H9 (cell line): ENCODE measurements around the gene CLVS2. TPM values are rescaled to one million over a fixed set of nuclear protein-coding genes. Genes with fewer than 3 reads are reported as not detected.

Experiments
- DNase-seq: peaks from one replicate; pipeline ENCODE4 v3.0.0-alpha.2; 2017
- H2AFZ ChIP-seq: one replicate; pipeline ENCODE4 v1.6.1; 2013; ENCODE audit warnings: mild to moderate bottlenecking, low read length, control low read depth, moderate library complexity
- H2AK5ac ChIP-seq: 2 replicates; pipeline ENCODE4 v1.6.1; 2013; ENCODE audit warnings: low read length, control low read depth, mixed read lengths; ENCODE audit not compliant: insufficient read length
- H2BK120ac ChIP-seq: one replicate; pipeline ENCODE4 v1.6.1; 2013; ENCODE audit warnings: low read depth, mild to moderate bottlenecking, low read length, control low read depth, inconsistent platforms; ENCODE audit not compliant: poor library complexity, severe bottlenecking
- H2BK12ac ChIP-seq: 2 replicates; pipeline ENCODE4 v1.6.1; 2013; ENCODE audit warnings: low read length, control low read depth, mixed read lengths, low read depth; ENCODE audit not compliant: insufficient read length
- H2BK15ac ChIP-seq: 2 replicates; pipeline ENCODE4 v1.6.1; 2013; ENCODE audit warnings: low read depth, low read length, control low read depth
- H2BK20ac ChIP-seq: one replicate; pipeline ENCODE4 v1.6.1; 2013; ENCODE audit warnings: low read depth, mild to moderate bottlenecking, low read length, control low read depth, inconsistent platforms; ENCODE audit not compliant: poor library complexity, severe bottlenecking
- H2BK5ac ChIP-seq: 2 replicates; pipeline ENCODE4 v1.6.1; 2013; ENCODE audit warnings: low read length, control low read depth, mixed read lengths; ENCODE audit not compliant: insufficient read length
- H3K14ac ChIP-seq: 2 replicates; pipeline ENCODE4 v1.6.1; 2013; ENCODE audit warnings: low read length, control low read depth; ENCODE audit not compliant: insufficient read depth
- H3K18ac ChIP-seq: 2 replicates; pipeline ENCODE4 v1.6.1; 2013; ENCODE audit warnings: low read depth, mild to moderate bottlenecking, mixed read lengths, low read length, control low read depth; ENCODE audit not compliant: insufficient read length
- H3K23ac ChIP-seq: 2 replicates; pipeline ENCODE4 v1.6.1; 2013; ENCODE audit warnings: low read length, control low read depth, mixed read lengths, low read depth; ENCODE audit not compliant: insufficient read length
- H3K23me2 ChIP-seq: 2 replicates; pipeline ENCODE4 v1.6.1; 2013; ENCODE audit warnings: low read depth, mild to moderate bottlenecking, mixed read lengths, low read length, control low read depth; ENCODE audit not compliant: insufficient read length, poor library complexity, severe bottlenecking
- H3K27ac ChIP-seq: 2 replicates; pipeline ENCODE4 v1.5.1; 2013; ENCODE audit warnings: low read length, control low read depth, mixed read lengths, low read depth; ENCODE audit not compliant: insufficient read length
- H3K27me3 ChIP-seq: 2 replicates; pipeline ENCODE4 v1.6.1; 2013; ENCODE audit warnings: low read length, control low read depth, inconsistent platforms; ENCODE audit not compliant: insufficient read depth
- H3K4ac ChIP-seq: 2 replicates; pipeline ENCODE4 v1.6.1; 2013; ENCODE audit warnings: low read depth, mild to moderate bottlenecking, control low read depth, inconsistent platforms, low read length, moderate library complexity
- H3K4me1 ChIP-seq: 2 replicates; pipeline ENCODE4 v1.6.1; 2013; ENCODE audit warnings: low read length, control low read depth, inconsistent platforms; ENCODE audit not compliant: insufficient read depth
- H3K4me2 ChIP-seq: 2 replicates; pipeline ENCODE4 v1.6.1; 2013; ENCODE audit warnings: low read length, control low read depth, mixed read lengths; ENCODE audit not compliant: insufficient read length, insufficient read depth
- H3K56ac ChIP-seq: 2 replicates; pipeline ENCODE4 v1.6.1; 2013; ENCODE audit warnings: low read depth, mild to moderate bottlenecking, mixed read lengths, low read length, control low read depth; ENCODE audit not compliant: insufficient read length
- H3K79me1 ChIP-seq: 2 replicates; pipeline ENCODE4 v1.6.1; 2013; ENCODE audit warnings: low read depth, mild to moderate bottlenecking, moderate library complexity, low read length, control low read depth, inconsistent platforms; ENCODE audit not compliant: insufficient read depth, poor library complexity, severe bottlenecking
- H3K79me2 ChIP-seq: 2 replicates; pipeline ENCODE4 v1.6.1; 2013; ENCODE audit warnings: low read length, control low read depth, inconsistent platforms; ENCODE audit not compliant: insufficient read depth
- H3K9ac ChIP-seq: 2 replicates; pipeline ENCODE4 v1.6.1; 2013; ENCODE audit warnings: low read length, control low read depth, mixed read lengths; ENCODE audit not compliant: insufficient read length; ENCODE audit errors: extremely low read depth
- H3K9me3 ChIP-seq: one replicate; pipeline ENCODE4 v1.6.1; 2013; ENCODE audit warnings: low read depth, low read length, inconsistent platforms; ENCODE audit not compliant: control insufficient read depth
- H3T11ph ChIP-seq: one replicate; pipeline ENCODE4 v1.6.1; 2013; ENCODE audit warnings: mild to moderate bottlenecking, low read length, control low read depth, inconsistent platforms
- H4K20me1 ChIP-seq: one replicate; pipeline ENCODE4 v1.6.1; 2013; ENCODE audit not compliant: control insufficient read depth, insufficient read length, insufficient read depth
- H4K5ac ChIP-seq: 2 replicates; pipeline ENCODE4 v1.6.1; 2013; ENCODE audit warnings: low read depth, mild to moderate bottlenecking, mixed read lengths, low read length, control low read depth; ENCODE audit not compliant: insufficient read length
- H4K8ac ChIP-seq: replicated peaks from 2 replicates; pipeline ENCODE4 v1.6.1; 2013; ENCODE audit warnings: low read length, control low read depth, mixed read lengths, low read depth; ENCODE audit not compliant: insufficient read length
- H4K91ac ChIP-seq: 2 replicates; pipeline ENCODE4 v1.6.1; 2013; ENCODE audit warnings: low read depth, mild to moderate bottlenecking, moderate library complexity, mixed read lengths, low read length, control low read depth; ENCODE audit not compliant: insufficient read length
- H3K27ac Mint-ChIP-seq, 3 experiments: 2 replicates in 2 of 3; 3 replicates in 1 of 3; pipeline ENCODE4 v1.8.0; 2020 to 2021; ENCODE audit warnings: mixed read lengths in 3 of 3, mild to moderate bottlenecking in 1 of 3, moderate library complexity in 1 of 3
- H3K27me3 Mint-ChIP-seq: 2 replicates; pipeline ENCODE4 v1.8.0; 2021; ENCODE audit warnings: low read depth, mild to moderate bottlenecking, moderate library complexity, mixed read lengths
- H3K36me3 Mint-ChIP-seq, 3 experiments: 2 replicates in 2 of 3; 3 replicates in 1 of 3; pipeline ENCODE4 v1.8.0; 2020 to 2021; ENCODE audit warnings: low read depth in 3 of 3, mixed read lengths in 3 of 3; ENCODE audit not compliant: insufficient read depth in 1 of 3
- H3K4me1 Mint-ChIP-seq, 2 experiments: 2 replicates each; pipeline ENCODE4 v1.8.0; 2020; ENCODE audit warnings: mixed read lengths in 2 of 2
- H3K4me3 Mint-ChIP-seq, 2 experiments: 2 replicates in 1 of 2; 3 replicates in 1 of 2; pipeline ENCODE4 v1.8.0; 2020 to 2021; ENCODE audit warnings: mild to moderate bottlenecking in 2 of 2, mixed read lengths in 2 of 2, moderate library complexity in 1 of 2
- H3K9me3 Mint-ChIP-seq, 2 experiments: 2 replicates in 1 of 2; 3 replicates in 1 of 2; pipeline ENCODE4 v1.8.0; 2020; ENCODE audit warnings: mild to moderate bottlenecking in 2 of 2, mixed read lengths in 2 of 2, moderate library complexity in 1 of 2
- WGBS: extraction: QIAGEN DNeasy Blood & Tissue Kit; methylation state at CpG from one replicate; pipeline ENCODE4 v1.1.7; 2013; ENCODE audit warnings: missing lambda C conversion rate, low lambda C conversion rate, mixed read lengths; ENCODE audit not compliant: insufficient read length; ENCODE audit errors: extremely low coverage; 5-methylcytosine and 5-hydroxymethylcytosine counted together
- total RNA-seq: library from RNA; stranded (reverse); gene quantifications from 2 replicates; pipeline ENCODE4 v1.2.1, GENCODE V29; 2021
- TF ChIP-seq, protein P1 (sequence below): fragments of 200-600 bp; sonication (generic); conservative IDR thresholded peaks from 3 replicates; pipeline ENCODE4 v1.8.0; 2021; ENCODE audit warnings: antibody characterized with exemption, mild to moderate bottlenecking

The CLVS2 gene
- total RNA-seq, 1 experiment from 2014 or later, result 0.26 TPM

DNA sequence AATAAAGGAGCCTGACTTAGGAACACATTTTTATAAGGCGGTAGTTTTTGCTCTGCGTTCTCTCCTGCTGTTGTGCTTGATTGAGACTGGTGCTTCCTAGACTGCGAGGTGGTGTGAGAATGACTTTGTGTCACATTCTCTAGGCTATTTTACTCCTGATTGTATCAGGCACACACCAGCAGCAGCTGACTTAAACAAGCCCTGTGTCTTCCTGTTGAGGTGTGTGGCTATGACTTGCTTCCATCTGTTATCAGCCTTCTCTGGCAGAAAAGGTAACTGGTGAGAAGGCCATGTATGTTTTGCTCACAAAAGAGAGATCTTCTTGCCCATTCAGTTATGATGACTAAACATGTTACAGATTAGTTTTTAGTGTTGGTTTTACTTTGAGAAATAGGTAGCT lies 43.4 kb downstream of the CLVS2 start:
- Histone ChIP-seq H3K9ac (no peak overlapping the region), H3K4ac (no peak overlapping the region), H2BK120ac (no peak overlapping the region), H2BK5ac (no peak overlapping the region), H3K4me1 (no peaks in the 10 kb centered on the region), H3K9me3 (no peaks in the 10 kb centered on the region), H3K79me2 (no peaks in the 10 kb centered on the region), H2AFZ (no peak overlapping the region), H4K8ac (no peak overlapping the region), H3K27ac (no peak overlapping the region), H4K5ac (no peak overlapping the region), H3K23ac (no peak overlapping the region), H2BK15ac (no peak overlapping the region), H3K18ac (no peak overlapping the region), H3K79me1 (no peaks in the 10 kb centered on the region), H3K56ac (no peak overlapping the region), H4K91ac (no peak overlapping the region), H3K23me2 (no peaks in the 10 kb centered on the region), H3K14ac (no peak overlapping the region), H3T11ph (no peak overlapping the region), H2BK20ac (no peak overlapping the region), H3K4me2 (no peak overlapping the region), H3K27me3 (no peaks in the 10 kb centered on the region), H2BK12ac (no peak overlapping the region), H2AK5ac (no peak overlapping the region), H4K20me1 (no peaks in the 10 kb centered on the region)
- no CpG with 5 or more reads among the region's 3 CpGs for WGBS
- H3K4me1 Mint-ChIP-seq, result no peaks in the 10 kb centered on the region
- DNase-seq, result no peak
- TF ChIP-seq, protein P1, sequence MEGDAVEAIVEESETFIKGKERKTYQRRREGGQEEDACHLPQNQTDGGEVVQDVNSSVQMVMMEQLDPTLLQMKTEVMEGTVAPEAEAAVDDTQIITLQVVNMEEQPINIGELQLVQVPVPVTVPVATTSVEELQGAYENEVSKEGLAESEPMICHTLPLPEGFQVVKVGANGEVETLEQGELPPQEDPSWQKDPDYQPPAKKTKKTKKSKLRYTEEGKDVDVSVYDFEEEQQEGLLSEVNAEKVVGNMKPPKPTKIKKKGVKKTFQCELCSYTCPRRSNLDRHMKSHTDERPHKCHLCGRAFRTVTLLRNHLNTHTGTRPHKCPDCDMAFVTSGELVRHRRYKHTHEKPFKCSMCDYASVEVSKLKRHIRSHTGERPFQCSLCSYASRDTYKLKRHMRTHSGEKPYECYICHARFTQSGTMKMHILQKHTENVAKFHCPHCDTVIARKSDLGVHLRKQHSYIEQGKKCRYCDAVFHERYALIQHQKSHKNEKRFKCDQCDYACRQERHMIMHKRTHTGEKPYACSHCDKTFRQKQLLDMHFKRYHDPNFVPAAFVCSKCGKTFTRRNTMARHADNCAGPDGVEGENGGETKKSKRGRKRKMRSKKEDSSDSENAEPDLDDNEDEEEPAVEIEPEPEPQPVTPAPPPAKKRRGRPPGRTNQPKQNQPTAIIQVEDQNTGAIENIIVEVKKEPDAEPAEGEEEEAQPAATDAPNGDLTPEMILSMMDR, result no peak
- no peaks in the 10 kb centered on the region for H3K27me3 Mint-ChIP-seq
- no peaks in the 10 kb centered on the region for H3K36me3 Mint-ChIP-seq
- H3K4me3 Mint-ChIP-seq, result no peak overlapping the region
- no peaks in the 10 kb centered on the region for H3K9me3 Mint-ChIP-seq
- H3K27ac Mint-ChIP-seq, result no peak overlapping the region
